Naive thymus-derived CD4-positive, alpha-beta T cell (primary cell): ENCODE measurements around the gene PIGQ. TPM values are rescaled to one million over a fixed set of nuclear protein-coding genes. Genes with fewer than 3 reads are reported as not detected.

ENCODE experiments used
- ATAC-seq: fragments of 150-1000 bp; cut with Tn5 transposase; 2 replicates; pipeline ENCODE4 v1.10.0; 2021; ENCODE audit warnings: mild to moderate bottlenecking, moderate library complexity
- CTCF ChIA-PET: fragments of 350-600 bp; sonication (Branson Sonifier 250); formaldehyde crosslinking; loops from one replicate; lab custom pipeline; 2021; ENCODE audit warnings: antibody characterized with exemption; lab: Charles Lee
- POLR2A ChIA-PET: fragments of 350-600 bp; sonication (Branson Sonifier 250); formaldehyde crosslinking; loops from one replicate; lab custom pipeline; 2021; ENCODE audit warnings: antibody characterized with exemption, inconsistent platforms; lab: Charles Lee
- DNase-seq, 9 donors: peaks; one replicate each; pipeline versions ENCODE4 v3.0.0 to v3.0.0-alpha.2; 2020 to 2022; ENCODE audit warnings: mixed read lengths in 1 of 9
- H3K27ac ChIP-seq: one replicate; pipeline ENCODE4 v1.7.0; 2013; ENCODE audit warnings: mild to moderate bottlenecking, low read depth, low read length, moderate library complexity
- H3K27me3 ChIP-seq, 2 donors: one replicate each; pipeline ENCODE4 v1.7.0; 2013; ENCODE audit warnings: low read length in 2 of 2, mild to moderate bottlenecking in 2 of 2, moderate library complexity in 2 of 2; ENCODE audit not compliant: control insufficient read depth in 2 of 2, insufficient read depth in 2 of 2
- H3K36me3 ChIP-seq, 3 experiments: 1 replicate in 2 of 3; 2 replicates in 1 of 3; pipeline ENCODE4 v1.7.0; 2013; ENCODE audit warnings: low read length in 3 of 3, mild to moderate bottlenecking in 3 of 3, moderate library complexity in 1 of 3; ENCODE audit not compliant: insufficient read depth in 3 of 3, control insufficient read depth in 2 of 3
- H3K4me1 ChIP-seq, 2 donors: one replicate each; pipeline ENCODE4 v1.7.0; 2013; ENCODE audit warnings: low read length in 2 of 2, mild to moderate bottlenecking in 2 of 2, moderate library complexity in 1 of 2; ENCODE audit not compliant: control insufficient read depth in 2 of 2, insufficient read depth in 2 of 2
- H3K4me3 ChIP-seq: 2 replicates; pipeline ENCODE4 v1.7.0; 2013; ENCODE audit warnings: mild to moderate bottlenecking, low read length
- H3K9me3 ChIP-seq, 3 experiments: 1 replicate in 2 of 3; 2 replicates in 1 of 3; pipeline ENCODE4 v1.7.0; 2013; ENCODE audit warnings: low read length in 3 of 3; ENCODE audit not compliant: control insufficient read depth in 2 of 3
- H3K27ac Mint-ChIP-seq, 9 donors: one replicate each; pipeline ENCODE4 v1.8.0; 2020 to 2022; ENCODE audit warnings: mixed read lengths in 9 of 9, mild to moderate bottlenecking in 8 of 9, moderate library complexity in 5 of 9, inconsistent platforms in 2 of 9
- H3K27me3 Mint-ChIP-seq, 5 donors: one replicate each; pipeline ENCODE4 v1.8.0; 2021 to 2022; ENCODE audit warnings: mixed read lengths in 5 of 5, mild to moderate bottlenecking in 1 of 5
- H3K36me3 Mint-ChIP-seq, 5 donors: one replicate each; pipeline ENCODE4 v1.8.0; 2020 to 2022; ENCODE audit warnings: mixed read lengths in 5 of 5, mild to moderate bottlenecking in 3 of 5, inconsistent platforms in 1 of 5
- H3K4me1 Mint-ChIP-seq, 7 donors: one replicate each; pipeline ENCODE4 v1.8.0; 2020 to 2022; ENCODE audit warnings: mixed read lengths in 7 of 7, mild to moderate bottlenecking in 3 of 7, inconsistent platforms in 1 of 7
- H3K4me3 Mint-ChIP-seq, 10 donors: one replicate each; pipeline ENCODE4 v1.8.0; 2020 to 2022; ENCODE audit warnings: mild to moderate bottlenecking in 10 of 10, mixed read lengths in 10 of 10, moderate library complexity in 6 of 10, inconsistent platforms in 2 of 10
- H3K9me3 Mint-ChIP-seq, 11 donors: one replicate each; pipeline ENCODE4 v1.8.0; 2020 to 2022; ENCODE audit warnings: mixed read lengths in 11 of 11, mild to moderate bottlenecking in 4 of 11, inconsistent platforms in 1 of 11, moderate library complexity in 1 of 11
- intact Hi-C, 2 donors: fragments of 100-400 bp; cut with micrococcal nuclease; formaldehyde crosslinking; loops; one replicate each; pipeline ENCODE4 v1.15.1; 2023
- polyA plus RNA-seq, 2 donors: library from polyadenylated mRNA; unstranded; fragments of 300-500 nt; fragmentation: Illumina TruSeq; gene quantifications; one replicate each; pipeline ENCODE4 v1.2.3, GENCODE V29; 2021
- total RNA-seq, 6 experiments: library from RNA in 5 of 6; stranded (reverse) in 5 of 6; gene quantifications; 1 replicate in 5 of 6; 2 replicates in 1 of 6; pipeline ENCODE4 v1.2.3 and lab custom pipeline; 2021 to 2026

Gene PIGQ
- total and polyA plus RNA-seq, 7 experiments from 2014 or later = 12.3 to 63.0 (median 43.4) TPM

DNA sequence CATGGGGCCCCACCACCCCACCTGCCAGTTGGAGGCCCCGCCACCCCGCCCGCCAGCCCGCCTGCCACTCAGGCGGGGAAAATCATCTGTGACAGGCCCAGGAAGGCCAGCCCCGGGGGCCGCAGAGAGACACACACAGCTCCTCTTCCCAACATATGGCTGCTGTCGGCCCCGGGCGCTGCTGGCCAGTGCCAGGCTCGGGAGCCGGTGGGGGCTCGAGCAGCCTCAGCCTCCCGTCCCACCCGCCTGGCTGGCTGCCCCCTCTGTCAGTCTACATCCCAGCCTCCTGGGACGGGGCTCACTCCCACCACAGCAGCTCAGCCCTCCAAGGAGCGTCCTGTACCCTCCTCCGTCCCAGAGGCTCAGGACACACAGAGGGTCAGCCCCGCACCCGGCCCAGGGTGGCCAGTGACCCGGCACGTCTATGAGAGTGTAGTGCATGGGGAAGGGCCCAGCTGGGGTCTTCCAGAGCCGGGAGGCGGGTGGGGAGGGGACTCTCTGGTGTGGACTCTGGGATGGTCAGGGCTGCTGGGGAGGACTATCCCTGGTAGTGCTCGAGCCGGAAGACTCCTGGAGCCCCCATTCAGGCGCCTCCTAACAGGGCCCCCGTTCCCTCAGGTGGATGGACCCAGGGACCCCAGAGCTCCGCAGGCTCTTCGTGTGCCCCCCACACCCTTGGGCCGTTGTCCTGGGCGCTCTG is 13.1 kb upstream of the PIGQ start:
- no peak overlapping the region for H3K27ac Mint-ChIP-seq
- H3K9me3 ChIP-seq = no peaks in the 10 kb centered on the region
- H3K4me3 Mint-ChIP-seq = no peak overlapping the region
- no peaks in the 10 kb centered on the region for H3K9me3 Mint-ChIP-seq
- intact Hi-C loops = no loop called here
- peaks cover 0 to 2% (median 0%) of the 10 kb centered on the region in 7 donors for H3K4me1 Mint-ChIP-seq
- DNase-seq (no peak), ATAC-seq (no peak)
- H3K4me1 ChIP-seq = no peaks in the 10 kb centered on the region
- no peak overlapping the region for H3K4me3 ChIP-seq
- no peaks in the 10 kb centered on the region for H3K27me3 ChIP-seq
- ChIA-PET POLR2A (no interaction called here), CTCF (no interaction called here)
- no peak overlapping the region for H3K27ac ChIP-seq
- peaks cover 0 to 13% (median 6%) of the 10 kb centered on the region in 5 donors for H3K27me3 Mint-ChIP-seq
- peaks cover 0 to 16% (median 0%) of the 10 kb centered on the region in 3 experiments for H3K36me3 ChIP-seq
- no peaks in the 10 kb centered on the region for H3K36me3 Mint-ChIP-seq

DNA sequence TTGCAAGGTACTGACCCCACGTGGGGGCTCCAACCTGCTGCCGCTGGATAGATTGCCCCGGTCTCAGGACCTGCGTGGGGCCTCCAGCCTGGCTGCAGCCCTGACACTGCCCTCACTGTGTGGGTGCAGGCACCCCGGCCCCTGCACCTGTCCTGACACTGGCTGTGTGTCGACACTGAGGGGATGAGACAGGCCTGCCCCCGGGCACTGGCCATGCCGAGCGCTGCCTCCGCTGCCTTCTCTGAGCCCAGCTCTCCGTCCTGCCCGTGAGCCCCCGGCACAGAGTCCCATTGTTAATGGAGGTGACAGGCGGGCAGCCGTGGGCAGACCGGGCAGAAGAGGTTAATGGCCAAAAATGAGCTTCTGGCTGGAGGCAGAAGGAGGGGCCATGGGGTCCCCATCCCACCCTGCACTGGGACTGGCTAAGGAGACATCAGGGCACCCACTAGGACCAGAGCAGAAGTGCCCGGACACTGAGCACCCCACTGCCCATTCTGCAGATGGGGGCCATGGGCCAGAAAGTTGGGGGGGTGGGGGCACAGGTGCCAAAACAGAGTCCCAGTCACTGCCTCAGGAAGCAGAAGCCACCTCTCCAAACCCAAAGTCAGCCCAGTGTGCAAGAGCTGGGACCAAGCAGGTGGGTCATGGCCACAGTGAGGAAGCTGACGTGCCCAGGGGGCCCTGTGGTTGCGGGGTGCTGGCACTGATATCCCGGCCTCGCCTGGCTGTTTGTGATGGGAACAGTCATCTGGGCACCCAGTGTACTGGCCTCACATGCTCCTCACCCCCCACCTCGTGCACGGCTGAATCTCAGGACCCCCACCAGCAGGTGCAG is 12.1 kb upstream of the PIGQ start:
- no peak overlapping the region for H3K4me3 Mint-ChIP-seq
- Histone ChIP-seq H3K4me1 (no peaks in the 10 kb centered on the region), H3K36me3 (peaks cover 0 to 7% (median 0%) of the 10 kb centered on the region in 3 experiments), H3K27ac (no peak overlapping the region), H3K27me3 (no peaks in the 10 kb centered on the region), H3K4me3 (no peak overlapping the region), H3K9me3 (no peaks in the 10 kb centered on the region)
- DNase-seq (no peak), ATAC-seq (no peak)
- peaks cover 6 to 20% (median 9%) of the 10 kb centered on the region in 5 donors for H3K27me3 Mint-ChIP-seq
- no peak overlapping the region for H3K27ac Mint-ChIP-seq
- intact Hi-C loops = no loop called here
- peaks cover 0 to 3% (median 0%) of the 10 kb centered on the region in 11 donors for H3K9me3 Mint-ChIP-seq
- ChIA-PET CTCF (no interaction called here), POLR2A (no interaction called here)
- H3K36me3 Mint-ChIP-seq = no peaks in the 10 kb centered on the region
- peaks cover 0 to 6% (median 3%) of the 10 kb centered on the region in 7 donors for H3K4me1 Mint-ChIP-seq

DNA sequence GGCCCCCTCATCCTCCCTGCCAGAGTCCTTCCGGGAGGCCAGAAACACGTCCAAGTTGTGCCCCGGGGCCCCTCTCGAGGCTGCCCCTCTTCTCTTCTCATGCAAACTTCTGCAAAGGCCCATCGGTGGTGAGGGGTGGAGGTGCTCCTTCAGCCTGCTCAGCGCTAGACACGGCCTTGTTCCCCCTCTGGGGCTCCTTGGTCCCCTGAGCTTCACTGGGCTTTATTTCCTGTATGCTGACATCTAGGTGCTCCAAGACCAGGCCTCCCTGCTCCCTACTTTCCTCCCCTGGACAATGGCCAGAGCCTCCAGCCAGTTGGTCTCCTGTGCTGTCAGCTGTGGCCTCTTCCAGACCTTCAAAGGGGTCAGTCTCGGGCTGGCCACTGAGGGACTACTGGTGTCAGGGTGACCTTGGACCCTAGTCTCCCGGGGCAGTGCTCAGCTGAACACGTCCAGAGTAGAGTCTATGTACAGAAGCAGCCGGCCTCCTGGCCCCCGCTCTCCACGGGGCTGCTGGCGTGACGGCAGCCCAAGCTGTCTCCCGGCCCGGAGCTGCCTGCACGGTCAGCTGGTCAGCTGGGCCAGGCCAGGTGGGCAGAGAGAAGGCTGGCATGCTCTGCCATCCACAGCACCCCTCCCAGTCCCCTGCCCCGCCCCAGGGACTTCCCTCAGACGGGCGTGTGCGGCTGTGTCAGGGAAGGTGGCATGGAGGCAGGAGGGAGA is 11.3 kb upstream of the PIGQ start:
- Histone ChIP-seq H3K36me3 (peaks cover 0 to 7% (median 0%) of the 10 kb centered on the region in 3 experiments), H3K4me1 (no peaks in the 10 kb centered on the region), H3K27ac (no peak overlapping the region), H3K4me3 (no peak overlapping the region), H3K27me3 (no peaks in the 10 kb centered on the region), H3K9me3 (no peaks in the 10 kb centered on the region)
- Mint-ChIP-seq H3K27ac (no peak overlapping the region), H3K36me3 (no peaks in the 10 kb centered on the region), H3K9me3 (peaks cover 0 to 3% (median 0%) of the 10 kb centered on the region in 11 donors), H3K27me3 (peaks cover 6 to 20% (median 9%) of the 10 kb centered on the region in 5 donors), H3K4me1 (peaks cover 0 to 7% (median 3%) of the 10 kb centered on the region in 7 donors), H3K4me3 (no peak overlapping the region)
- DNase-seq = no peak
- ChIA-PET POLR2A (no interaction called here), CTCF (no interaction called here)
- no peak for ATAC-seq
- intact Hi-C loops = no loop called here

- DNase-seq (no peak), ATAC-seq (no peak)
- H3K4me1 ChIP-seq = no peaks in the 10 kb centered on the region
- peaks cover 0 to 2% (median 0%) of the 10 kb centered on the region in 3 experiments for H3K36me3 ChIP-seq
- peak overlapping the region in 1 of 10 donors; percentile 72 for H3K4me3 Mint-ChIP-seq
- POLR2A ChIA-PET = no interaction called here
- H3K27me3 ChIP-seq = no peaks in the 10 kb centered on the region
- no peak overlapping the region for H3K27ac ChIP-seq
- no peaks in the 10 kb centered on the region for H3K9me3 ChIP-seq
- CTCF ChIA-PET = no interaction called here
- peaks cover 0 to 7% (median 3%) of the 10 kb centered on the region in 7 donors for H3K4me1 Mint-ChIP-seq
- intact Hi-C loops = no loop called here
- H3K36me3 Mint-ChIP-seq = no peaks in the 10 kb centered on the region
- no peak overlapping the region for H3K27ac Mint-ChIP-seq
- peaks cover 0 to 3% (median 0%) of the 10 kb centered on the region in 11 donors for H3K9me3 Mint-ChIP-seq
- H3K27me3 Mint-ChIP-seq = peaks cover 6 to 20% (median 9%) of the 10 kb centered on the region in 5 donors
- no peak overlapping the region for H3K4me3 ChIP-seq
Observed at GRCh38 chr16:559021-559380, 10.8 kb upstream of the PIGQ start.

DNA sequence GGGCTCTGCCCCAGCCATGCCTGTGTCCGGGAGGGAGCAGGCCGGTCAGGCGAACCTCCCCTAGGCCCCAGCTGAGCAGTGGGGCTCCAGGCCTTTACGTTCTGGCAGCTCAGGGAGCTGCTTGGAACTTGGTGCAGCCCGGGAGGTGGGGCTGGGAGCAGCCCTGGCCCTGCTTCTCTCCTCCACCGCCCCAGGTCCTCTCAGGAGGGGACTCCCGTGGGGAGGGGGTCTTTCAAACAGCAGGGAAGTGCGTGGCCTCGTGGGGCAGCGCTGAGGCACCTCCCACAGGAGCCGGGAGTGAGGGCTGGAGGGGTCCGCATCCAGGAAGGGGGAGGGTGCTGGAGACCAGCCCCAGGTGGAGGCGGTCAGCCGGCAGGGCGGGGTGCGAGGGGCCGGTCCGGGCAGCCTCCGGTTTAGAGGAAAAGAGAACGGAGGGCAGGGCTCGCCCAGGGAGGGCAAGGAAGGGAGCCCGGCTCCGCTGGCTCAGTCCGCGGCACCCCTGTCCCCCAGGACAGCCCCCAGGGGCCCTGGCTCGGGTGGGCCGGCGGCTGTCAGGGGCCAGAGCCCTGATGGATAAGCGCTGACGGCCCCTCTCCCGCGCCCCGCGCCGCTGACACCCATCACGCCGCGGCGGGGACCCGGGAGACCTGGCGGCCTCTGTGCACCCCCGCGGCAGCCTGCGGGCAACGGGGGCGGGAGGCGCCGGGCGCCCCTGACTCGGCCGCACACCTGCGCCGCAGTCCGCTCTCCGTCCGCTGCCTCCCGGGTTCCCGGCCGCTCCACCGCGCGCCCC is 10.2 kb upstream of the PIGQ start:
- H3K4me1 Mint-ChIP-seq = peaks cover 0 to 7% (median 3%) of the 10 kb centered on the region in 7 donors
- H3K27me3 Mint-ChIP-seq = peaks cover 6 to 20% (median 9%) of the 10 kb centered on the region in 5 donors
- CTCF ChIA-PET = no interaction called here
- Histone ChIP-seq H3K27ac (no peak overlapping the region), H3K27me3 (no peaks in the 10 kb centered on the region), H3K4me1 (no peaks in the 10 kb centered on the region), H3K9me3 (no peaks in the 10 kb centered on the region), H3K36me3 (no peaks in the 10 kb centered on the region), H3K4me3 (no peak overlapping the region)
- H3K4me3 Mint-ChIP-seq = peak overlapping the region in 2 of 10 donors; percentile 35 to 72
- ATAC-seq (no peak), DNase-seq (no peak)
- no peak overlapping the region for H3K27ac Mint-ChIP-seq
- POLR2A ChIA-PET = no interaction called here
- intact Hi-C loops = no loop called here
- no peaks in the 10 kb centered on the region for H3K36me3 Mint-ChIP-seq
- H3K9me3 Mint-ChIP-seq = peaks cover 0 to 3% (median 0%) of the 10 kb centered on the region in 11 donors

- ATAC-seq = no peak
- H3K27me3 Mint-ChIP-seq = peaks cover 6 to 20% (median 9%) of the 10 kb centered on the region in 5 donors
- ChIA-PET CTCF (no interaction called here), POLR2A (no interaction called here)
- H3K4me3 ChIP-seq = no peak within 1 kb of the TSS
- H3K4me3 Mint-ChIP-seq = peak within 1 kb of the TSS in 2 of 10 donors; percentile 35 to 72
- no peaks in the 10 kb centered on the region for H3K27me3 ChIP-seq
- peaks cover 0 to 7% (median 3%) of the 10 kb centered on the region in 7 donors for H3K4me1 Mint-ChIP-seq
- no peak within 1 kb of the TSS for H3K27ac Mint-ChIP-seq
- H3K9me3 ChIP-seq = no peaks in the 10 kb centered on the region
- no peak for DNase-seq
- no peaks in the 10 kb centered on the region for H3K36me3 ChIP-seq
- intact Hi-C loops = no loop called here
- no peaks in the 10 kb centered on the region for H3K36me3 Mint-ChIP-seq
- H3K27ac ChIP-seq = no peak within 1 kb of the TSS
- H3K9me3 Mint-ChIP-seq = peaks cover 0 to 3% (median 0%) of the 10 kb centered on the region in 11 donors
- H3K4me1 ChIP-seq = no peaks in the 10 kb centered on the region
Observed at GRCh38 chr16:560204-560700, 9.5 kb upstream of the PIGQ start, which contains the start of gene PRR35. Gene PRR35, plus strand, starts transcription at chr16:560394. Its CDS starts 2,901 bp downstream, at chr16:563295.
